Neural progenitor cell (in vitro differentiated cells): ENCODE measurements around the gene UCK2. TPM values are rescaled to one million over a fixed set of nuclear protein-coding genes. Genes with fewer than 3 reads are reported as not detected.

ENCODE experiments used
- DNase-seq: peaks from one replicate; pipeline ENCODE4 v3.0.0-alpha.2; 2016; ENCODE audit warnings: low spot score
- H2AFZ ChIP-seq: fragments of 200-600 bp; sonication (generic); replicated peaks from 2 replicates; pipeline ENCODE4 v1.6.1; 2016; ENCODE audit warnings: antibody characterized with exemption
- H3F3A ChIP-seq: fragments of 200-600 bp; sonication (generic); 2 replicates; pipeline ENCODE4 v1.6.1; 2016; ENCODE audit warnings: antibody characterized with exemption, low read depth
- H3K27ac ChIP-seq: fragments of 200-600 bp; sonication (generic); 2 replicates; pipeline ENCODE4 v1.5.1; 2016; ENCODE audit warnings: mild to moderate bottlenecking
- H3K27me3 ChIP-seq: fragments of 200-600 bp; sonication (generic); 2 replicates; pipeline ENCODE4 v1.6.1; 2016; ENCODE audit warnings: mild to moderate bottlenecking, moderate library complexity
- H3K36me3 ChIP-seq: fragments of 200-600 bp; sonication (generic); 2 replicates; pipeline ENCODE4 v1.5.1; 2016
- H3K4me1 ChIP-seq: fragments of 200-600 bp; sonication (generic); 2 replicates; pipeline ENCODE4 v1.6.1; 2016; ENCODE audit warnings: mixed run types
- H3K4me2 ChIP-seq: fragments of 200-600 bp; sonication (generic); 2 replicates; pipeline ENCODE4 v1.6.1; 2016
- H3K4me3 ChIP-seq: fragments of 200-600 bp; sonication (generic); 2 replicates; pipeline ENCODE4 v1.5.1; 2016
- H3K79me2 ChIP-seq: fragments of 200-600 bp; sonication (generic); 2 replicates; pipeline ENCODE4 v1.6.1; 2016; ENCODE audit warnings: low read depth
- H3K9ac ChIP-seq: fragments of 200-600 bp; sonication (generic); 2 replicates; pipeline ENCODE4 v1.6.1; 2016
- H3K9me3 ChIP-seq: fragments of 200-600 bp; sonication (generic); 2 replicates; pipeline ENCODE4 v1.5.1; 2016; ENCODE audit warnings: low read depth
- H4K20me1 ChIP-seq: fragments of 200-600 bp; sonication (generic); 2 replicates; pipeline ENCODE4 v1.6.1; 2016; ENCODE audit warnings: low read depth
- H3K27ac Mint-ChIP-seq: 3 replicates; pipeline ENCODE4 v1.8.0; 2021; ENCODE audit warnings: mixed read lengths
- H3K27me3 Mint-ChIP-seq: 2 replicates; pipeline ENCODE4 v1.8.0; 2022; ENCODE audit warnings: low read depth, mild to moderate bottlenecking, inconsistent platforms, moderate library complexity, mixed read lengths; ENCODE audit not compliant: insufficient read depth
- H3K36me3 Mint-ChIP-seq: 3 replicates; pipeline ENCODE4 v1.8.0; 2021; ENCODE audit warnings: mixed read lengths
- H3K4me1 Mint-ChIP-seq: 3 replicates; pipeline ENCODE4 v1.8.0; 2021; ENCODE audit warnings: mixed read lengths
- H3K4me3 Mint-ChIP-seq: 3 replicates; pipeline ENCODE4 v1.8.0; 2021; ENCODE audit warnings: mild to moderate bottlenecking, moderate library complexity, mixed read lengths
- H3K9me3 Mint-ChIP-seq: 3 replicates; pipeline ENCODE4 v1.8.0; 2020; ENCODE audit warnings: mixed read lengths
- CTCF ChIP-seq: fragments of 200-600 bp; sonication (generic); IDR thresholded peaks from 2 replicates; pipeline ENCODE4 v1.5.1; 2017; ENCODE audit warnings: antibody characterized with exemption, mild to moderate bottlenecking
- EZH2 ChIP-seq: fragments of 200-600 bp; sonication (generic); IDR thresholded peaks from 2 replicates; pipeline ENCODE4 v1.6.1; 2017; ENCODE audit warnings: antibody characterized with exemption, mild to moderate bottlenecking, moderate library complexity
- EZH2phosphoT487 ChIP-seq: fragments of 200-600 bp; sonication (generic); IDR thresholded peaks from 2 replicates; pipeline ENCODE4 v1.6.1; 2017; ENCODE audit warnings: antibody characterized with exemption
- total RNA-seq: library from RNA; depleted of rRNA; stranded (reverse); fragments of >200 nt; gene quantifications from 2 replicates; pipeline ENCODE4 v1.2.3, GENCODE V29; 2015; ENCODE audit warnings: low replicate concordance

The UCK2 gene
- total RNA-seq, 1 donor from 2014 or later: 43.8 TPM

GRCh38 chr1:165869343-165869742 lies 41.9 kb downstream of the UCK2 start:
- H3K4me2 ChIP-seq: no peak overlapping the region
- TF ChIP-seq CTCF: peak; percentile 14
- no peak for TF ChIP-seq EZH2
- no peak for TF ChIP-seq EZH2phosphoT487
- Mint-ChIP-seq H3K36me3 (peaks cover 36% of the 10 kb centered on the region), H3K27ac (no peak overlapping the region), H3K9me3 (peaks cover 21% of the 10 kb centered on the region), H3K4me1 (peaks cover 5% of the 10 kb centered on the region), H3K27me3 (no peaks in the 10 kb centered on the region), H3K4me3 (no peak overlapping the region)
- peaks cover 6% of the 10 kb centered on the region for H3K9me3 ChIP-seq
- peaks cover 9% of the 10 kb centered on the region for H3K36me3 ChIP-seq
- H3K79me2 ChIP-seq: peaks cover 99% of the 10 kb centered on the region
- no peaks in the 10 kb centered on the region for H3F3A ChIP-seq
- H3K27me3 ChIP-seq: no peaks in the 10 kb centered on the region
- H4K20me1 ChIP-seq: peaks cover 54% of the 10 kb centered on the region
- DNase-seq: no peak
- H3K4me3 ChIP-seq: no peak overlapping the region
- H3K9ac ChIP-seq: no peak overlapping the region
- peaks cover 12% of the 10 kb centered on the region for H3K4me1 ChIP-seq
- no peak overlapping the region for H3K27ac ChIP-seq
- no peak overlapping the region for H2AFZ ChIP-seq

- DNase-seq: peak; percentile 16
- peaks cover 99% of the 10 kb centered on the region for H3K79me2 ChIP-seq
- peaks cover 44% of the 10 kb centered on the region for H3K36me3 Mint-ChIP-seq
Observed at GRCh38 chr1:165871311-165872067, 44.1 kb downstream of the UCK2 start.

DNA sequence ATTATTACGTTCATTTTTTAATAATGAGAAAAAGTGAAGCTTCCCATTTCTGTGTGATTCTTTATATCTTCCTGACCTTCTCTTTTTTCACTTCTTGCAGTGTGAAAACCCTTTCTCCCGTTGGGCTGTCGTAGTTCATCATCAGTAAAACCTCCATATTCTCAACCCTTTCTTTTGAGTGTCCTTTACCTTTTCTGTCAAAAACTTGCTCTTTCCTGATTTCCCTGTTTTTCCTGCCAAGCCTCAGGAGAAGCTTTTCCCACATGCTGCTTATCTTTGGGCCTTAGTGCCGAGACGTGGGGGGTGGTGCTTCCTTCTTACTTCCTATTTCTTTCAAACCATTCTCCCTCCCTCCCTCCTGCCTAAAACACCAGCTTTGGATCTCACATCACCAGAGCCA lies 46.1 kb downstream of the UCK2 start:
- Histone ChIP-seq H3F3A (no peaks in the 10 kb centered on the region), H3K27ac (no peak overlapping the region), H3K36me3 (peaks cover 9% of the 10 kb centered on the region), H3K9me3 (peaks cover 16% of the 10 kb centered on the region), H3K9ac (no peak overlapping the region), H4K20me1 (peaks cover 13% of the 10 kb centered on the region), H3K4me2 (no peak overlapping the region), H3K4me3 (no peak overlapping the region), H3K27me3 (no peaks in the 10 kb centered on the region), H2AFZ (no peak overlapping the region), H3K4me1 (peaks cover 3% of the 10 kb centered on the region), H3K79me2 (peaks cover 99% of the 10 kb centered on the region)
- Mint-ChIP-seq H3K4me1 (peaks cover 5% of the 10 kb centered on the region), H3K4me3 (no peak overlapping the region), H3K27me3 (no peaks in the 10 kb centered on the region), H3K27ac (no peak overlapping the region), H3K9me3 (peaks cover 53% of the 10 kb centered on the region), H3K36me3 (peaks cover 52% of the 10 kb centered on the region)
- TF ChIP-seq CTCF: no peak
- TF ChIP-seq EZH2phosphoT487: no peak
- TF ChIP-seq EZH2: no peak
- no peak for DNase-seq

More at GRCh38 chr1:165871311-165872067, 44.1 kb downstream of the UCK2 start:
- Mint-ChIP-seq H3K27ac (no peak overlapping the region), H3K9me3 (peaks cover 36% of the 10 kb centered on the region), H3K4me1 (peaks cover 5% of the 10 kb centered on the region), H3K4me3 (no peak overlapping the region), H3K27me3 (no peaks in the 10 kb centered on the region)
- Histone ChIP-seq H3K9me3 (peaks cover 6% of the 10 kb centered on the region), H3F3A (no peaks in the 10 kb centered on the region), H3K27me3 (no peaks in the 10 kb centered on the region), H3K4me2 (no peak overlapping the region), H3K4me1 (peaks cover 8% of the 10 kb centered on the region), H4K20me1 (peaks cover 33% of the 10 kb centered on the region), H3K4me3 (no peak overlapping the region), H3K9ac (no peak overlapping the region), H3K36me3 (peaks cover 9% of the 10 kb centered on the region), H3K27ac (no peak overlapping the region), H2AFZ (no peak overlapping the region)
- TF ChIP-seq EZH2 (no peak), EZH2phosphoT487 (no peak), CTCF (peak; percentile 39)
